Measurements from ENCODE around the gene RIMS1. TPM values are rescaled to one million over a fixed set of nuclear protein-coding genes. Genes with fewer than 3 reads are reported as not detected.

RIMS1 gene
- total RNA-seq, 3 donors from 2014 or later (not counting 1 experiment from before 2014, with no cell fraction given), result not detected

- no peak overlapping the region for H3K27ac Mint-ChIP-seq
- no peak for TF ChIP-seq CTCF (IDR thresholded peaks at IDR 0.05)
These were observed 481.1 kb downstream of the RIMS1 start for GRCh38 chr6:72367439-72367838.

GRCh38 chr6:72371473-72371872 is 485.1 kb downstream of the RIMS1 start:
- Mint-ChIP-seq H3K36me3 (no peaks in the 10 kb centered on the region), H3K4me1 (no peaks in the 10 kb centered on the region), H3K4me3 (no peak overlapping the region), H3K27me3 (ENCODE audit: low read depth in 2 of 2) (peaks cover 6 to 19% of the 10 kb centered on the region in 2 donors), H3K27ac (no peak overlapping the region), H3K9me3 (peaks cover 0 to 2% of the 10 kb centered on the region in 2 donors)
- intact Hi-C loops (cut with micrococcal nuclease), result no loop called here
- no peak overlapping the region for H3K27ac ChIP-seq (ENCODE audit: low read length)
- H3K4me1 ChIP-seq (ENCODE audit: control insufficient read depth, insufficient read depth, low read length), result no peaks in the 10 kb centered on the region
- no peak for ATAC-seq
- WGBS (ENCODE audit: insufficient coverage), result 54% methylated on average over 2 of the region's 3 CpGs
- no peak for DNase-seq
- no peaks in the 10 kb centered on the region for H3K36me3 ChIP-seq (ENCODE audit: control insufficient read depth, insufficient read depth, low read length)
- no peak for TF ChIP-seq CTCF (IDR thresholded peaks at IDR 0.05)
- H3K27me3 ChIP-seq (ENCODE audit: control insufficient read depth, insufficient read depth, low read length), result no peaks in the 10 kb centered on the region
- no peaks in the 10 kb centered on the region for H3K9me3 ChIP-seq (ENCODE audit: control insufficient read depth, insufficient read depth, low read length)
- H3K4me3 ChIP-seq (ENCODE audit: low read length), result no peak overlapping the region

More at GRCh38 chr6:72367439-72367838, 481.1 kb downstream of the RIMS1 start:
- no peaks in the 10 kb centered on the region for H3K4me1 Mint-ChIP-seq
- no peak overlapping the region for H3K27ac ChIP-seq (ENCODE audit: low read length)
- H3K4me1 ChIP-seq (ENCODE audit: control insufficient read depth, insufficient read depth, low read length), result no peaks in the 10 kb centered on the region
- H3K27me3 ChIP-seq (ENCODE audit: control insufficient read depth, insufficient read depth, low read length), result no peaks in the 10 kb centered on the region
- H3K36me3 Mint-ChIP-seq, result no peaks in the 10 kb centered on the region
- no peak overlapping the region for H3K4me3 Mint-ChIP-seq
- intact Hi-C loops (cut with micrococcal nuclease), result no loop called here
- no peak overlapping the region for H3K4me3 ChIP-seq (ENCODE audit: low read length)
- DNase-seq (no peak), ATAC-seq (no peak)
- no peaks in the 10 kb centered on the region for H3K36me3 ChIP-seq (ENCODE audit: control insufficient read depth, insufficient read depth, low read length)
- H3K9me3 ChIP-seq (ENCODE audit: control insufficient read depth, insufficient read depth, low read length), result no peaks in the 10 kb centered on the region
- no peaks in the 10 kb centered on the region for H3K9me3 Mint-ChIP-seq
- H3K27me3 Mint-ChIP-seq (ENCODE audit: low read depth in 2 of 2), result peaks cover 3 to 12% of the 10 kb centered on the region in 2 donors

- no peaks in the 10 kb centered on the region for H3K4me1 ChIP-seq (ENCODE audit: control insufficient read depth, insufficient read depth, low read length)
- intact Hi-C loops (cut with micrococcal nuclease), result no loop called here
- no peak for ATAC-seq
- H3K4me3 ChIP-seq (ENCODE audit: low read length), result no peak overlapping the region
- peaks cover 3 to 19% of the 10 kb centered on the region in 2 donors for H3K27me3 Mint-ChIP-seq (ENCODE audit: low read depth in 2 of 2)
- TF ChIP-seq CTCF (IDR thresholded peaks at IDR 0.05), result no peak
- no peak overlapping the region for H3K27ac Mint-ChIP-seq
- no peak overlapping the region for H3K4me3 Mint-ChIP-seq
- H3K36me3 ChIP-seq (ENCODE audit: control insufficient read depth, insufficient read depth, low read length), result no peaks in the 10 kb centered on the region
- no peaks in the 10 kb centered on the region for H3K9me3 ChIP-seq (ENCODE audit: control insufficient read depth, insufficient read depth, low read length)
- peaks cover 0 to 2% of the 10 kb centered on the region in 2 donors for H3K9me3 Mint-ChIP-seq
- no peaks in the 10 kb centered on the region for H3K27me3 ChIP-seq (ENCODE audit: control insufficient read depth, insufficient read depth, low read length)
- H3K36me3 Mint-ChIP-seq, result no peaks in the 10 kb centered on the region
- H3K27ac ChIP-seq (ENCODE audit: low read length), result no peak overlapping the region
- no peaks in the 10 kb centered on the region for H3K4me1 Mint-ChIP-seq
- no peak for DNase-seq
- 95% methylated on average over 2 of the region's 3 CpGs for WGBS (ENCODE audit: insufficient coverage)
These were observed 487.8 kb downstream of the RIMS1 start for GRCh38 chr6:72374172-72374571.

- H3K4me3 ChIP-seq (ENCODE audit: low read length), result no peak overlapping the region
- H3K4me1 ChIP-seq (ENCODE audit: control insufficient read depth, insufficient read depth, low read length), result no peaks in the 10 kb centered on the region
- intact Hi-C loops (cut with micrococcal nuclease), result no loop called here
- WGBS (ENCODE audit: insufficient coverage), result 80% methylated on average over 4 of the region's 4 CpGs
- no peak for ATAC-seq
- DNase-seq, result no peak
- TF ChIP-seq CTCF (IDR thresholded peaks at IDR 0.05), result no peak
- no peaks in the 10 kb centered on the region for H3K36me3 ChIP-seq (ENCODE audit: control insufficient read depth, insufficient read depth, low read length)
- H3K9me3 ChIP-seq (ENCODE audit: control insufficient read depth, insufficient read depth, low read length), result no peaks in the 10 kb centered on the region
- H3K9me3 Mint-ChIP-seq, result peaks cover 0 to 2% of the 10 kb centered on the region in 2 donors
- peaks cover 3 to 16% of the 10 kb centered on the region in 2 donors for H3K27me3 Mint-ChIP-seq (ENCODE audit: low read depth in 2 of 2)
- no peak overlapping the region for H3K27ac Mint-ChIP-seq
- no peak overlapping the region for H3K4me3 Mint-ChIP-seq
- H3K36me3 Mint-ChIP-seq, result no peaks in the 10 kb centered on the region
- H3K4me1 Mint-ChIP-seq, result no peaks in the 10 kb centered on the region
- no peaks in the 10 kb centered on the region for H3K27me3 ChIP-seq (ENCODE audit: control insufficient read depth, insufficient read depth, low read length)
- no peak overlapping the region for H3K27ac ChIP-seq (ENCODE audit: low read length)
These were observed 488.5 kb downstream of the RIMS1 start for GRCh38 chr6:72374857-72375256.
